HepG2 (cell line): ENCODE data around the gene TUT1. TPM values are rescaled to one million over a fixed set of nuclear protein-coding genes. Genes with fewer than 3 reads are reported as not detected.

Experiments used
- ARID4A ChIP-seq: sonication (generic); formaldehyde crosslinking; IDR thresholded peaks from 2 replicates; pipeline ENCODE4 v1.5.0; 2020; ENCODE audit warnings: mild to moderate bottlenecking, missing genetic modification reagents, borderline replicate concordance
- FOXO1 ChIP-seq: sonication (generic); formaldehyde crosslinking; IDR thresholded peaks from 2 replicates; pipeline ENCODE4 v1.4.0; 2020; ENCODE audit warnings: missing genetic modification reagents
- GLI4 ChIP-seq: sonication (generic); formaldehyde crosslinking; IDR thresholded peaks from 2 replicates; pipeline ENCODE4 v1.5.1; 2020; ENCODE audit warnings: missing genetic modification reagents, mild to moderate bottlenecking, moderate library complexity, borderline replicate concordance
- MXD1 ChIP-seq: sonication (generic); formaldehyde crosslinking; IDR thresholded peaks from 2 replicates; pipeline ENCODE4 v1.4.0; 2020; ENCODE audit warnings: mild to moderate bottlenecking, missing genetic modification reagents
- RORA ChIP-seq: sonication (generic); formaldehyde crosslinking; IDR thresholded peaks from 2 replicates; pipeline ENCODE4 v1.5.0; 2020; ENCODE audit warnings: mild to moderate bottlenecking, missing genetic modification reagents, moderate library complexity
- TRIM24 ChIP-seq: sonication (generic); formaldehyde crosslinking; IDR thresholded peaks from 2 replicates; pipeline ENCODE4 v1.8.0; 2022; ENCODE audit warnings: mild to moderate bottlenecking, missing genetic modification reagents
- ZNF331 ChIP-seq: sonication (generic); formaldehyde crosslinking; IDR thresholded peaks from 2 replicates; pipeline ENCODE4 v1.4.0; 2020; ENCODE audit warnings: missing genetic modification reagents
- ZNF563 ChIP-seq: sonication (generic); formaldehyde crosslinking; IDR thresholded peaks from 2 replicates; pipeline ENCODE4 v1.8.0; 2022; ENCODE audit warnings: mild to moderate bottlenecking, moderate library complexity, missing genetic modification reagents
- ZNF609 ChIP-seq: sonication (generic); formaldehyde crosslinking; IDR thresholded peaks from 2 replicates; pipeline ENCODE4 v1.4.0; 2020; ENCODE audit warnings: mild to moderate bottlenecking, missing genetic modification reagents, borderline replicate concordance
- ZNF770 ChIP-seq: sonication (generic); formaldehyde crosslinking; IDR thresholded peaks from 2 replicates; pipeline ENCODE4 v1.5.0; 2020; ENCODE audit warnings: mild to moderate bottlenecking, missing genetic modification reagents
- ZNF780A ChIP-seq: sonication (generic); formaldehyde crosslinking; IDR thresholded peaks from 2 replicates; pipeline ENCODE4 v1.8.0; 2022; ENCODE audit warnings: mild to moderate bottlenecking, missing genetic modification reagents, moderate library complexity
- polyA plus RNA-seq, 8 experiments: library from polyadenylated mRNA; depleted of rRNA in 3 of 8; stranded (reverse) in 7 of 8; unstranded in 1 of 8; fragments of >200 nt; fragmentation: Illumina TruSeq in 4 of 8; extraction: Trizol in 4 of 8; gene quantifications; 2 replicates each; pipeline versions ENCODE4 v1.2.1 to v1.2.3, GENCODE V29; 2011 to 2016; ENCODE audit warnings: low read depth in 4 of 8, missing spikeins in 1 of 8, mixed read lengths in 1 of 8; ENCODE audit not compliant: insufficient read depth in 1 of 8
- total RNA-seq, 5 experiments: library from RNA; depleted of rRNA; stranded (reverse); fragments of >200 nt; fragmentation: Illumina TruSeq; extraction: Trizol; gene quantifications; 2 replicates each; pipeline ENCODE4 v1.2.3, GENCODE V29; 2016; ENCODE audit warnings: low read depth in 1 of 5

TUT1 gene
- total and polyA plus RNA-seq, 2 of the 13 experiments (the other 11 are each of a cell fraction or from before 2014, with no cell fraction given), result 9.7 to 14.3 TPM

GRCh38 chr11:62601372-62602140 lies 10.2 kb upstream of the TUT1 start, which contains the start of gene MTA2 (continued):
- TF ChIP-seq ARID4A (CRISPR knock-in tag), result peak; percentile 84
- TF ChIP-seq RORA, result no peak
- TF ChIP-seq ZNF563 (CRISPR knock-in tag), result peak; percentile 90
- no peak for TF ChIP-seq TRIM24
- TF ChIP-seq ZNF609 (CRISPR knock-in tag), result peak; percentile 51; the same call in 1 of the 2 replicates
- peak; percentile 41; the same call in 1 of the 2 replicates for TF ChIP-seq ZNF770 (CRISPR knock-in tag)
- TF ChIP-seq FOXO1 (CRISPR knock-in tag), result peak; percentile 36; the same call in 1 of the 2 replicates
- peak; percentile 62; the same call in 1 of the 2 replicates for TF ChIP-seq ZNF331 (CRISPR knock-in tag)
- peak; percentile 36; the same call in 1 of the 2 replicates for TF ChIP-seq GLI4 (CRISPR knock-in tag)
- peak; percentile 63 for TF ChIP-seq MXD1
- TF ChIP-seq ZNF780A (CRISPR knock-in tag), result peak; percentile 92
